ENCODE measurements around the gene ATP9B.

The ATP9B gene

DNA sequence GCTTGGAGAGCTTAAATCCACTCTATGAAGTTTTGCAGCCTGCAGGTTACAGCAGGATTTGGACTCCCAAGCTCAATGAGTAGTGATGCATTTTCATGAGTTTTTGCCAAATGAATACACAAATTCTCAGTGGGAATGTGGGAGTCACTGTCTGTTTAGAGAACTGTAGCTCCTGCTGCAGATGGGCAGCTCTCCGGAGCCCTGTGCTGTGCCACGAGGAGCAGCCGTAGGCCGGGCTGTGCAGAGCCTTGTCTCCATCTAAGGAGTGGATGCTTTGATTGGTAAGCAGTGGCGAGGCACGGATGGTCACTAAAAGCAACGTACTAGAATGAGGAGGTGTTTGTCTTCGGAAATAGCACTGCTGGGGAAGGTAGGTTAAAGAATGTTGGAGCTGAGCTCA, 230.5 kb downstream of the ATP9B start:
- DNase-seq (ENCODE audit: low read depth, low spot score): no peak
- H3K9ac ChIP-seq (ENCODE audit: insufficient read length, low read depth): no peak overlapping the region
- TF ChIP-seq YY1 (IDR thresholded peaks at IDR 0.05; ENCODE audit: insufficient read depth, insufficient read length): no peak
- H3K4me3 ChIP-seq (ENCODE audit: insufficient read length, low read depth): no peak overlapping the region
- H3K4me1 ChIP-seq (ENCODE audit: insufficient read depth, insufficient read length): no peaks in the 10 kb centered on the region
- H3K27me3 ChIP-seq (ENCODE audit: insufficient read depth, insufficient read length): no peaks in the 10 kb centered on the region
- peaks cover 10% of the 10 kb centered on the region for H3K36me3 ChIP-seq (ENCODE audit: insufficient read depth, insufficient read length, low read length)
- H3K9me3 ChIP-seq (ENCODE audit: insufficient read depth, low read length): no peaks in the 10 kb centered on the region

DNA sequence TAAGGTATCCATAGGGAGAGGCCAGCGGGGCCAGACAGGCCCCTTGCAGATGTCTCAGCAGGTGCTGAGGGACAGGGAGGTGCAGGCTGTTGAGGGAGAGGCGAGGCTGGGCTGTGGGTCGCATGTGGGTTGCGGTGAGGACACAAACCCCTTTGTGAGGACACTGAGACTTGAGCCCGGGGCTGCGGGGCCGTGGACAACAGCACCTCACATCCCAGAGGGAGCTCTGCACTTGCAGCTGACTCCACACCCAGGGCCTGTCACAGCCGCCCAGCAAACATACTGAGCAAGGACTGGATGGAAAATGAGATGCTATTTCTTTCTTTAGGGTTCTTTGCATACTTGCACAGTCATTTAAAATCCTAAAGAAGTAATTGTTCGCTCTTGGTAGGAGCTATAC, 231.2 kb downstream of the ATP9B start:
- TF ChIP-seq SUZ12 (IDR thresholded peaks at IDR 0.05; ENCODE audit: extremely low read depth, insufficient read depth, insufficient read length) (no peak), ZNF274 (IDR thresholded peaks at IDR 0.05; ENCODE audit: low read depth, low read length) (no peak), YY1 (IDR thresholded peaks at IDR 0.05; ENCODE audit: insufficient read depth, insufficient read length) (no peak)
- H3K9me3 ChIP-seq (ENCODE audit: insufficient read depth, low read length): no peaks in the 10 kb centered on the region
- no peak for DNase-seq (ENCODE audit: low read depth, low spot score)
- no peak overlapping the region for H3K4me3 ChIP-seq (ENCODE audit: insufficient read length, low read depth)
- H3K9ac ChIP-seq (ENCODE audit: insufficient read length, low read depth): no peak overlapping the region
- H3K27me3 ChIP-seq (ENCODE audit: insufficient read depth, insufficient read length): no peaks in the 10 kb centered on the region
- H3K4me1 ChIP-seq (ENCODE audit: insufficient read depth, insufficient read length): no peaks in the 10 kb centered on the region
- H3K36me3 ChIP-seq (ENCODE audit: insufficient read depth, insufficient read length, low read length): peaks cover 15% of the 10 kb centered on the region

DNA sequence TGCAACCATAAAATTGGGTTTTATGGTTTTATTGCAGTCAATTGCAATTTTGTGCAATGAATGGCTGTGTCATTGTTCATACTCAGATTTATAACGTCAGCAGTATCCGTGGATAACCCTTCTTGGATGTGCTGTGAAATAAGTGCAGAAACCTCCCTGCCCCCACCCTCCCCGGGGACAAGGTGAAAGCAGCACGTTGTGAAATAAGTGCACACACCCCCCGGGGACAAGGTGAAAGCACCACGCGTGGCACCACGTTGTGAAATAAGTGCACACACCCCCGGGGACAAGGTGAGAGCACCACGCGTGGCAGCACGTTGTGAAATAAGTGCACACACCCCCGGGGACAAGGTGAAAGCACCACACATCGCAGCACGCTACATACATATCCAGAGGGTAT, 232.9 kb downstream of the ATP9B start:
- no peak overlapping the region for H3K4me3 ChIP-seq (ENCODE audit: insufficient read length, low read depth)
- no peaks in the 10 kb centered on the region for H3K4me1 ChIP-seq (ENCODE audit: insufficient read depth, insufficient read length)
- H3K27me3 ChIP-seq (ENCODE audit: insufficient read depth, insufficient read length): no peaks in the 10 kb centered on the region
- peaks cover 18% of the 10 kb centered on the region for H3K36me3 ChIP-seq (ENCODE audit: insufficient read depth, insufficient read length, low read length)
- no peak overlapping the region for H3K9ac ChIP-seq (ENCODE audit: insufficient read length, low read depth)
- no peak for TF ChIP-seq SUZ12 (IDR thresholded peaks at IDR 0.05; ENCODE audit: extremely low read depth, insufficient read depth, insufficient read length)
- no peak for TF ChIP-seq YY1 (IDR thresholded peaks at IDR 0.05; ENCODE audit: insufficient read depth, insufficient read length)
- TF ChIP-seq ZNF274 (IDR thresholded peaks at IDR 0.05; ENCODE audit: low read depth, low read length): no peak
- no peaks in the 10 kb centered on the region for H3K9me3 ChIP-seq (ENCODE audit: insufficient read depth, low read length)
- DNase-seq (ENCODE audit: low read depth, low spot score): no peak

- Histone ChIP-seq H3K27me3 (ENCODE audit: insufficient read depth, insufficient read length) (no peaks in the 10 kb centered on the region), H3K9me3 (ENCODE audit: insufficient read depth, low read length) (no peaks in the 10 kb centered on the region), H3K36me3 (ENCODE audit: insufficient read depth, insufficient read length, low read length) (peaks cover 26% of the 10 kb centered on the region), H3K4me3 (ENCODE audit: insufficient read length, low read depth) (no peak overlapping the region), H3K9ac (ENCODE audit: insufficient read length, low read depth) (no peak overlapping the region), H3K4me1 (ENCODE audit: insufficient read depth, insufficient read length) (no peaks in the 10 kb centered on the region)
- TF ChIP-seq YY1 (IDR thresholded peaks at IDR 0.05; ENCODE audit: insufficient read depth, insufficient read length) (no peak), SUZ12 (IDR thresholded peaks at IDR 0.05; ENCODE audit: extremely low read depth, insufficient read depth, insufficient read length) (no peak), ZNF274 (IDR thresholded peaks at IDR 0.05; ENCODE audit: low read depth, low read length) (no peak)
- DNase-seq (ENCODE audit: low read depth, low spot score): no peak
These were observed 236.7 kb downstream of the ATP9B start for GRCh38 chr18:79305911-79306310.

- Histone ChIP-seq H3K9me3 (ENCODE audit: insufficient read depth, low read length) (no peaks in the 10 kb centered on the region), H3K9ac (ENCODE audit: insufficient read length, low read depth) (no peak overlapping the region), H3K27me3 (ENCODE audit: insufficient read depth, insufficient read length) (no peaks in the 10 kb centered on the region), H3K4me1 (ENCODE audit: insufficient read depth, insufficient read length) (no peaks in the 10 kb centered on the region), H3K36me3 (ENCODE audit: insufficient read depth, insufficient read length, low read length) (peaks cover 22% of the 10 kb centered on the region), H3K4me3 (ENCODE audit: insufficient read length, low read depth) (no peak overlapping the region)
- TF ChIP-seq YY1 (IDR thresholded peaks at IDR 0.05; ENCODE audit: insufficient read depth, insufficient read length) (no peak), SUZ12 (IDR thresholded peaks at IDR 0.05; ENCODE audit: extremely low read depth, insufficient read depth, insufficient read length) (no peak), ZNF274 (IDR thresholded peaks at IDR 0.05; ENCODE audit: low read depth, low read length) (no peak)
- DNase-seq (ENCODE audit: low read depth, low spot score): no peak
These were observed 240.6 kb downstream of the ATP9B start for GRCh38 chr18:79309614-79310358.

DNA sequence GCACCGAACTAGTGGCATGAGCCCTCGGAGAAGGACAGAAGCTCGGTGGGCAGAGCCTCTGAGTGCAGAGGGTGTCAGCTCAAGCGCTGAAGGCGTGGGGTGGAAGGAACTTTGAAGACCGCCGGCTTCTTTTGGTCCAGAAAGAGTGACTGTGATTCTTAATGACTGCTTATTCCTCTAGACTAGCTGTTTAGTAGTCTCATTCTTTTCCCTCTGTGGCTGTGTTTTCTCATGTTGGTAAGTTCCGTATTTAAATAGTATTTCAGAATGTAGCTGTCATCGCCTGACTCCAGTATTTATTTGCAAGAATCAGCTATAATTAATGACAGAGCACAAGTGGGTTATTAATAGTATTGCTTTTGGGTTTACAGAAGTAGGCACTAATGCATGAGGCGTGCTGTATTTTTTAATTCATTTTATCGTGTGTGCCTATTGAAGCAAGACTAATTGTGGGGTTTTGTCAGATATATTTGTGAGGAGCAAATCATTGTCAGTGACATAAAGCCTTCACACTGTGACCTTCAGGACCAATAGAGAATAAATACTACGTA, 245.7 kb downstream of the ATP9B start:
- Histone ChIP-seq H3K9me3 (ENCODE audit: insufficient read depth, low read length) (no peaks in the 10 kb centered on the region), H3K9ac (ENCODE audit: insufficient read length, low read depth) (no peak overlapping the region), H3K4me3 (ENCODE audit: insufficient read length, low read depth) (no peak overlapping the region), H3K4me1 (ENCODE audit: insufficient read depth, insufficient read length) (no peaks in the 10 kb centered on the region), H3K27me3 (ENCODE audit: insufficient read depth, insufficient read length) (no peaks in the 10 kb centered on the region), H3K36me3 (ENCODE audit: insufficient read depth, insufficient read length, low read length) (peaks cover 13% of the 10 kb centered on the region)
- TF ChIP-seq YY1 (IDR thresholded peaks at IDR 0.05; ENCODE audit: insufficient read depth, insufficient read length): no peak
- no peak for TF ChIP-seq SUZ12 (IDR thresholded peaks at IDR 0.05; ENCODE audit: extremely low read depth, insufficient read depth, insufficient read length)
- no peak for TF ChIP-seq ZNF274 (IDR thresholded peaks at IDR 0.05; ENCODE audit: low read depth, low read length)
- no peak for DNase-seq (ENCODE audit: low read depth, low spot score)

- H3K9ac ChIP-seq (ENCODE audit: insufficient read length, low read depth): no peak overlapping the region
- no peak for DNase-seq (ENCODE audit: low read depth, low spot score)
- H3K36me3 ChIP-seq (ENCODE audit: insufficient read depth, insufficient read length, low read length): peaks cover 13% of the 10 kb centered on the region
- no peaks in the 10 kb centered on the region for H3K9me3 ChIP-seq (ENCODE audit: insufficient read depth, low read length)
- H3K27me3 ChIP-seq (ENCODE audit: insufficient read depth, insufficient read length): no peaks in the 10 kb centered on the region
- no peaks in the 10 kb centered on the region for H3K4me1 ChIP-seq (ENCODE audit: insufficient read depth, insufficient read length)
- no peak overlapping the region for H3K4me3 ChIP-seq (ENCODE audit: insufficient read length, low read depth)
- no peak for TF ChIP-seq YY1 (IDR thresholded peaks at IDR 0.05; ENCODE audit: insufficient read depth, insufficient read length)
- no peak for TF ChIP-seq SUZ12 (IDR thresholded peaks at IDR 0.05; ENCODE audit: extremely low read depth, insufficient read depth, insufficient read length)
- no peak for TF ChIP-seq ZNF274 (IDR thresholded peaks at IDR 0.05; ENCODE audit: low read depth, low read length)
These were observed 246.4 kb downstream of the ATP9B start for GRCh38 chr18:79315596-79315995.
